PFSK-1 (cell line): ENCODE results near the gene CLSTN1.

Experiments
- POLR2AphosphoS5 ChIP-seq: IDR thresholded peaks from 2 replicates; pipeline ENCODE4 v1.6.1; 2012; ENCODE audit warnings: low read depth, mild to moderate bottlenecking, control low read depth, low read length, moderate library complexity
- TAF1 ChIP-seq: IDR thresholded peaks from 2 replicates; pipeline ENCODE4 v1.6.1; 2012; ENCODE audit warnings: low read length, control low read depth, borderline replicate concordance; ENCODE audit not compliant: insufficient read depth

DNA sequence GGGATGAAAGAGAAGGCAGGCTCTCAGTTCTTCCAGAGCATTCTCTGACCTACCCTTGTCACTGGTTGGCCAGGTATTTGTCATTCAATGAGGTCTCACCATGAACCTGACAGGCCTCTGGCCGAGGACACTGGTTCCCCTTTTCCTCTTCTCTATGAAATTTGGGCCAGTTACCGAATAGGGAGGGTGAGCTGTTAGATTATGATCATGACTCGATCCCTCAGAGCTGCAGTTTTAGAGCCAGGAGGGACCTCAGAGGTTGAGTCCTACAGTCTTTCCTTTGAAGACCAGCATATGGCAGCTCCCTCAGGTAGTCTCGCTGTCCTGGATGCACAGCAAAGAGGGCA, 29.5 kb upstream of the CLSTN1 start:
- no peak for TF ChIP-seq POLR2AphosphoS5
- no peak for TF ChIP-seq TAF1
